ENCODE data around the gene PTBP3.
"Not testable (repeated sequence)": the region's sequence is repeated elsewhere in the genome, so short reads cannot be mapped to it uniquely, and the experiment has no call there.

DNA sequence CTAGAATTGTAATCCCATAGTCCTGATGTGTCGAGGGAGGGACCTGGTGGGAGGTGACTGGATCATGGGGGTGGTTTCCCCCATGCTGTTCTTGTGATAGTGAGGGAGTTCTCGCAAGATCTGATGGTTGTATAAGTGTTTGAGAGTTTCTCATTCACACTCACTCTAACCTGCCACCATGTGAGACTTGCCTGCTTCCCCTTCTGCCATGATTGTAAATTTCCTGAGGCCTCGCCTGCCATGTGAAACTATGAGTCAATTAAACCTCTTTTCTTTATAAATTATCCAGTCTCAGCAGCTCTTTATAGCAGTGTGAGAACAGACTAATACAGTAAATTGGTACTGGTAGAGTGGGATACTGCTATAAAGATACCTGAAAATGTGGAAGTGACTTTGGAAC is 50.6 kb downstream of the PTBP3 start:
- TF ChIP-seq, protein P1, sequence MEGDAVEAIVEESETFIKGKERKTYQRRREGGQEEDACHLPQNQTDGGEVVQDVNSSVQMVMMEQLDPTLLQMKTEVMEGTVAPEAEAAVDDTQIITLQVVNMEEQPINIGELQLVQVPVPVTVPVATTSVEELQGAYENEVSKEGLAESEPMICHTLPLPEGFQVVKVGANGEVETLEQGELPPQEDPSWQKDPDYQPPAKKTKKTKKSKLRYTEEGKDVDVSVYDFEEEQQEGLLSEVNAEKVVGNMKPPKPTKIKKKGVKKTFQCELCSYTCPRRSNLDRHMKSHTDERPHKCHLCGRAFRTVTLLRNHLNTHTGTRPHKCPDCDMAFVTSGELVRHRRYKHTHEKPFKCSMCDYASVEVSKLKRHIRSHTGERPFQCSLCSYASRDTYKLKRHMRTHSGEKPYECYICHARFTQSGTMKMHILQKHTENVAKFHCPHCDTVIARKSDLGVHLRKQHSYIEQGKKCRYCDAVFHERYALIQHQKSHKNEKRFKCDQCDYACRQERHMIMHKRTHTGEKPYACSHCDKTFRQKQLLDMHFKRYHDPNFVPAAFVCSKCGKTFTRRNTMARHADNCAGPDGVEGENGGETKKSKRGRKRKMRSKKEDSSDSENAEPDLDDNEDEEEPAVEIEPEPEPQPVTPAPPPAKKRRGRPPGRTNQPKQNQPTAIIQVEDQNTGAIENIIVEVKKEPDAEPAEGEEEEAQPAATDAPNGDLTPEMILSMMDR (conservative IDR thresholded peaks at IDR 0.05 in 1 of 2, IDR thresholded peaks at IDR 0.05 in 1 of 2; ENCODE audit: low read depth in 1 of 2, low read length in 2 of 2): not testable (repeated sequence)
- not testable (repeated sequence) for TF ChIP-seq EZH2 (IDR thresholded peaks at IDR 0.05; ENCODE audit: low read length, missing control alignments)

All from fibroblast of lung (primary cell).